Gastrocnemius medialis (tissue), 4 donors: Measurements from ENCODE around the gene HDHD5.

Experiments used
- CTCF ChIP-seq, 5 experiments: fragments of 450-650 bp in 3 of 5; fragments of 200-600 bp in 2 of 5; sonication (generic) in 2 of 5; IDR thresholded peaks in 4 of 5; conservative IDR thresholded peaks in 1 of 5; 1 replicate in 4 of 5; 2 replicates in 1 of 5; pipeline ENCODE4 v1.5.1; 2016 to 2019; ENCODE audit warnings: antibody characterized with exemption in 5 of 5, mild to moderate bottlenecking in 3 of 5, moderate library complexity in 3 of 5
- POLR2A ChIP-seq, 2 donors: fragments of 450-650 bp; IDR thresholded peaks; one replicate each; pipeline ENCODE4 v1.6.1; 2017; ENCODE audit warnings: antibody characterized with exemption in 2 of 2, mild to moderate bottlenecking in 2 of 2, moderate library complexity in 2 of 2

GRCh38 chr22:17135153-17135760 is 23.8 kb downstream of the HDHD5 start:
- TF ChIP-seq CTCF (IDR thresholded peaks at IDR 0.05 in 4 of 5, conservative IDR thresholded peaks at IDR 0.05 in 1 of 5), result no peak
- no peak for TF ChIP-seq POLR2A (IDR thresholded peaks at IDR 0.05)
